Forelimb muscle (tissue), 1 donor: ENCODE results near the gene SLC35B2. TPM values are rescaled to one million over a fixed set of nuclear protein-coding genes. Genes with fewer than 3 reads are reported as not detected.
A peak's percentile ranks its signal among the peaks of the same experiment; 100 is the strongest.

Experiments used
- DNase-seq: peaks from one replicate; pipeline ENCODE4 v3.0.0-alpha.2; 2013; ENCODE audit warnings: low read depth
- polyA plus RNA-seq: library from polyadenylated mRNA; unstranded; fragments of 120-200 nt; gene quantifications from one replicate; pipeline ENCODE4 v1.2.1, GENCODE V29; 2013; ENCODE audit not compliant: insufficient read length

SLC35B2 gene
- polyA plus RNA-seq, 1 donor: 28.8 TPM

DNA sequence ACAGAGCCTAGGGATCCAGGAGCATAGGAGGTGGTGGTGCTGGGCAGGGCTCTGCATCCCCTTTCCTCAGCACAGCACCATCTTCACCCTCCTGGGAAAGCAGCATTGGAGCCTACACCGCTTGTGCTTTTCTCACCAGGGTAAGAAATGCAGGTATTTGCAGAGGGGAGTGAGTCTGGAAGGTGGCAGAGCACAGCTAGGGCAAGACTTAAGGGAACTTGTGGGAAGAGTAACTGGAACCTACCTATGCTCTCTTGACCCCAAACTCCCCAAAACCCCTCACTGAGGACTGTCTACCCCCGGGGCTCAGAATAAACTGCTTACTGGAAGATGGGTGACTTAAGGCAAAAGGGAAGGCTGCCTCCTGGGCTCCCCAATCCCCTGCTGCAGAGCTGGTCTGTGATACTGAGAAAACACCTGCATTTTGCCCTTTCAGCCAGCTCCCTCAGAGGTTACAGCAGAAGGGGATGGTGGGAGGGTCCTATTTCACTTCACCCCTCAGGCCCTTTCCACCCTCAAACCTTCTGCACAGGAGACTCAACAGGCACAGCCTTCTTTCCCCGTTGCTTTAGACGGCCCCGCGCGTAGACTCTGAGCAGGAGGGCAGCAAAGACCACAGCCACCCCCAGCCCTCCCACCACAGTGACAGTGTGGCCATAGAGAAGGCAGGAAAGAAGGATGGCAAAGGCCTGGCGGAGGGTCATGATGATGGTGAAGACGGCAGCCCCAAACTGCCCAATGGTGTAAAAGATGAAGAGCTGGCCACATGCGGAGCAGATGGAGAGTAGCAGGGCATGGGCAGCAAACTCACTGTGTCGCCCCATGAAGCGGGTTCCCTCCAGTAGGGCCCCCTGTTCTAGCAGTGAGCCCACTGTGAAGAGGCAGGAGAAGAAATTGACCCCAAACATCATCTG is 2.9 kb downstream of the SLC35B2 start:
- no peak for DNase-seq

DNA sequence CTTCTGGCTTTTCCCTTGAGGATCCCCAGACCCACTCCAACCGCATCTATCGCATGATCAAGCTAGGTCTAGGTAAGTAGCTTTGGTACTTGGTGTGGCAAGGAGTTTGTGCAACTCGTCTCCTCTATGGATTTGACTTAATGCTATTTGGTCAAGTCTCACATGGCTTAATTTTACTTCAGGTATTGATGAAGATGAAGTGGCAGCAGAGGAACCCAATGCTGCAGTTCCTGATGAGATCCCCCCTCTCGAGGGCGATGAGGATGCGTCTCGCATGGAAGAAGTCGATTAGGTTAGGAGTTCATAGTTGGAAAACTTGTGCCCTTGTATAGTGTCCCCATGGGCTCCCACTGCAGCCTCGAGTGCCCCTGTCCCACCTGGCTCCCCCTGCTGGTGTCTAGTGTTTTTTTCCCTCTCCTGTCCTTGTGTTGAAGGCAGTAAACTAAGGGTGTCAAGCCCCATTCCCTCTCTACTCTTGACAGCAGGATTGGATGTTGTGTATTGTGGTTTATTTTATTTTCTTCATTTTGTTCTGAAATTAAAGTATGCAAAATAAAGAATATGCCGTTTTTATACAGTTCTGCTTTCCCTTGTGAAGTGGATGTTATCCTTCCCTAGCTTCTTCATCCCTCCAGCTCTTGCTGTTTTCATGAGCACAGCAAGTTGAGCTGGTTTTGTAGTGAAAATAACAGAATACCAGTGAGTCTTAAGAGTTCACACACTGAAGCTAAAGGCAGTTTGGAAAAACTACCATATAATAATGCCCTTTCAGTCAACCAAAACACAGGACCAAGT is 3.8 kb downstream of the SLC35B2 start:
- DNase-seq: no peak

DNA sequence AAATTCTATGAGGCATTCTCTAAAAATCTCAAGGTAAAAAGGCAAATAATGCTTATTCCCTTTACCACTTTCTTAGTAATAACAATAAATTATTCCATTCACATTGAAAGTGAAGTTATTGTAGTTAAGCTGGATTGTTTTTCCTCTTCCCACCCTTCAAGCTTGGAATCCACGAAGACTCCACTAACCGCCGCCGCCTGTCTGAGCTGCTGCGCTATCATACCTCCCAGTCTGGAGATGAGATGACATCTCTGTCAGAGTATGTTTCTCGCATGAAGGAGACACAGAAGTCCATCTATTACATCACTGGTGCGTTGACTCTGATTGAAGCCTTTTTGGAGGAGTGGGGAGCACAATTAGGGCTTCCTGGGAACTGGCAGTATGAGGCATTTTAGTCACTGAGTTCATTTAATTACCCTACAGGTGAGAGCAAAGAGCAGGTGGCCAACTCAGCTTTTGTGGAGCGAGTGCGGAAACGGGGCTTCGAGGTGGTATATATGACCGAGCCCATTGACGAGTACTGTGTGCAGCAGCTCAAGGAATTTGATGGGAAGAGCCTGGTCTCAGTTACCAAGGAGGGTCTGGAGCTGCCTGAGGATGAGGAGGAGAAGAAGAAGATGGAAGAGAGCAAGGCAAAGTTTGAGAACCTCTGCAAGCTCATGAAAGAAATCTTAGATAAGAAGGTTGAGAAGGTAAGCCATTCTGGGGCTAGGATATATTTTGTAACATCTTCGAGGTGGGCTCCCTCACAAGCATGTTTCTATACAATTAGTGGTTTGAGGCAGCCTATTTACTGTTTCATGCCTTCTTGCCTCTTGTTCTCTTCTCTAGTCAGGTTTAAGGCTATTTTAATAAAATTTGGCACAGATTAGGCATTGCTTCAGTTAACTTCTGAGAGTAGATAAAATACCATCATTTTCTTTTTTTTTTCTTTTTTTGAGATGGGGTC is 5.5 kb downstream of the SLC35B2 start:
- DNase-seq: no peak

DNA sequence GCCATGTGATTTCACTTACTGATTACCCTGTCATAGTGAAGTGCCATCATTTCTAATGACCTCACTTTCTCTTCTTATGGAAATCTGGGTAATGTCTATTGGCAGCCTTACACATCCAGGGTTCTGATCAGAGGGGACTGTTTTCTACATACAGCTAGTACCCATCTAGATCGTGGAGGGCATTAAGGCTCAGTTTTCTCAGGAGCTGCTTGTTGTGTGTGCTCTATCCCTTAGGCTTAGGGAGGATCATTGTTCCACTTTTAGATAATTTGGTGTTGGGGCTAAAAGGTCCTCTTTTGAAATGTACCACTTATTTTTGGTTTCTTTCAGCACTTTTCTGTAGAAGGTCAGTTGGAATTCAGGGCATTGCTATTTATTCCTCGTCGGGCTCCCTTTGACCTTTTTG is 6.6 kb downstream of the SLC35B2 start:
- no peak for DNase-seq

DNA sequence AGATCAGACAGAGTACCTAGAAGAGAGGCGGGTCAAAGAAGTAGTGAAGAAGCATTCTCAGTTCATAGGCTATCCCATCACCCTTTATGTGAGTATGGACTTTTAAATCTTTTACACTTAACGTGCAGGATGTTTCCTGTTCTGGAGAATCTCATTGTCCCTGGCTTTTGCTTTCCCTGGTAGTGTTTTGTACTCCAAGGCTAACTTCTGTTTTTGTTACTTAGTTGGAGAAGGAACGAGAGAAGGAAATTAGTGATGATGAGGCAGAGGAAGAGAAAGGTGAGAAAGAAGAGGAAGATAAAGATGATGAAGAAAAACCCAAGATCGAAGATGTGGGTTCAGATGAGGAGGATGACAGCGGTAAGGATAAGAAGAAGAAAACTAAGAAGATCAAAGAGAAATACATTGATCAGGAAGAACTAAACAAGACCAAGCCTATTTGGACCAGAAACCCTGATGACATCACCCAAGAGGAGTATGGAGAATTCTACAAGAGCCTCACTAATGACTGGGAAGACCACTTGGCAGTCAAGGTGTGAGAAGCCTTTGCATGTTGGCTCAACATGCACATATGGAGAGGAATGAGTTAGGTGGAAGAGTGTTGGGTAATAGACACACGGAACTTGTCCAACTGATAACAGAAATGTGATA is 7.1 kb downstream of the SLC35B2 start:
- DNase-seq: no peak

DNA sequence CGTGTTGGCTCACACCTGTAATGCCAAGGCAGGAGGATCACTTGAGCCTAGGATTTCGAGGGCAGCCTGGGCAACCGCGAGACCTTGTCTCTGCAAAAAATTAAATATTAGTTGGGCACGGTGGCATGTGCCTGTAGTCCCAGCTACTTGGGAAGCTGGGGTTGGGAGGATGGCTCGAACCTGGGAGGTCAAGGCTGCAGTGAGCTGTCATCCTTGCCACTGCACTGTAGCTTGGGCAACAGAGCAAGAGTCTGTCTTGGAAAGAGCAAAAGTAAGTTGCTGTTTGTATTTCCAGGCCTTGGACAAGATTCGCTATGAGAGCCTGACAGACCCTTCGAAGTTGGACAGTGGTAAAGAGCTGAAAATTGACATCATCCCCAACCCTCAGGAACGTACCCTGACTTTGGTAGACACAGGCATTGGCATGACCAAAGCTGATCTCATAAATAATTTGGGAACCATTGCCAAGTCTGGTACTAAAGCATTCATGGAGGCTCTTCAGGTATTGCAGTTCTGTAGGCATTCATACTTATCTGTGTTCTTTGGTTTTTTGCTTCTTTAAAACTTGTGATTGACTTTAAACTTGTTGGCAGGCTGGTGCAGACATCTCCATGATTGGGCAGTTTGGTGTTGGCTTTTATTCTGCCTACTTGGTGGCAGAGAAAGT is 8.1 kb downstream of the SLC35B2 start:
- DNase-seq: no peak

DNA sequence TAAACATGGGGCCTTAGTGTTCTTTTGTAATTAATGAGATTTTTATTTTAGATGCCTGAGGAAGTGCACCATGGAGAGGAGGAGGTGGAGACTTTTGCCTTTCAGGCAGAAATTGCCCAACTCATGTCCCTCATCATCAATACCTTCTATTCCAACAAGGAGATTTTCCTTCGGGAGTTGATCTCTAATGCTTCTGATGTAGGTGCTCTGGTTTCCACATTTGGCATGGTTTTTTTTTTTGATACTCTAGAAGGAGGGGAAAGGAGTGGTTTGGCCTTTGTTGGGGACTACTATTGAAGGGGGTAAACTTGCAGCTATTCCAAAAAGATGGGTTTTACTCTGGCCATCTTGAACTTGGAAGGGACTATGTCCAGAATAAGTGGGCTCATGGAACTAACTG is 8.7 kb downstream of the SLC35B2 start:
- no peak for DNase-seq

DNA sequence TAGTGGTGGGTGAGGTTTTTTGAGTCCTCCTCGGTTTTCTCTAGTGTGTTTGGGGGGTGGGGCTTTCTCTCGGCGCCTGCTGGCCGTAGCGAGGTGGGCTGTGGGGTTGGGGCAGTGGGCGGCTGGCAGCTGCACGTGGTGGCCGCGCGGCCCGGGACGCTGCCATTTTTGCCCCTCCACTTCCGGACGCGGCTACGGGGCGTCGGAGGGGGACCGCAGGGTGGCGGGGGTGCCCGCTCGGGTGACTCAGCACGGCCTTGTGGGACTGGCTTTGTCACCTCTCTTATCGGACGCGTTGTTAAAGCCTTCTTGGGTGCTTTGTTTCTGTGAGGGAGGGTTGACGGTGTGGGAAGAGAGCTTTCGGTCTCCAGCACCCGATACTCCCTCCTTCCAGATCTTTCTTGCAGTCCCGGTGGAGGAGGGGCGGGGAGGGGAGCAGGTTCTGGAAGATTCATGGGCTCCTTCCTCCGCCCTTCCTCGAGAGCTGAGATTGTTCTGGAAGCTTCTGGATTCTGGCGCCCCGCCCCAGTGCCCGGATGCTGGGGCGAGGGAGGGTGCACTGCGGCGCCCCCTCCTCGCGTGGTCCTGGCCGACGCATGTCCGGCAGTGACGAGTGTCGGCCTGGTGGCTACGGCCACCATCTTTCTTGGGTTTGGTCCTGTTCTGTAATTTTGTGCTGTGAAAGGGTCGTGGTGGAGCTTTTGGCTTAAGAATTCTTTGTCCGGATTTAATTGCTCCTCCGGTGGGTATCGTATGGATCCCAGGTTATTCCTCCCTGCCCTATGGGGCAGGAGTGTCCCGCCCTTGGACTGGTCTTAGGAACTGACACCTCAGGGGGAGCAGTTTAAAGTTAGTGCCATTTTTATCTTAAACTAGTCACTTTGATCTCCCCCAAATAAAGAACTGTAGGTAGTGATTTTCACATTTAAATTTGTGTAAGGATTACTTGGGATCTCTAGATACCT is 9.7 kb downstream of the SLC35B2 start:
- no peak for DNase-seq

DNA sequence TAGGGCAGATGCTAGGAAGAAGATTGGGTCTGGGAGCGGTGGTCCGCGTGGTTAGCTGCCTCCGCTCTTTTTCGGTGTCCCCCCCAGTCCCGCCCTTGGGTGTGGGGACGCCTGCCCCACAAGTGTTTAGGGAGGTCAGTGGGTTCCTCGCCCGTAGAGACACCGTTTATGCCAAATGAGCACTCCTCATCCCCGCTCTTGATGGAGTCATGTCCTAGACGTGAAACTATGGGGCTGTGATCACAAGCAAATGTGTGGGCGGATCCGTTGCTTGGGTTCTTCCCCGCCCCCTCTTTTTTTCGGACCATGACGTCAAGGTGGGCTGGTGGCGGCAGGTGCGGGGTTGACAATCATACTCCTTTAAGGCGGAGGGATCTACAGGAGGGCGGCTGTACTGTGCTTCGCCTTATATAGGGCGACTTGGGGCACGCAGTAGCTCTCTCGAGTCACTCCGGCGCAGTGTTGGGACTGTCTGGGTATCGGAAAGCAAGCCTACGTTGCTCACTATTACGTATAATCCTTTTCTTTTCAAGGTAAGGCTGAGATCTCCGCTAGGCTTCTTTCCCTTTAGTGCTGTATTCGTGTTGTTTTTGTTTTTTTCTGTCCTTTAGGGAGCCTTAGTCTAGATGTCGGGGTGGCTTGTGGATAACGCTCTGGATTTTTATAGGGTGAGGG is 10.5 kb downstream of the SLC35B2 start, which contains the start of gene HSP90AB1:
TSS of gene HSP90AB1 (plus strand) at position 439 of the 675 bp plus-strand sequence. CDS start 1,529 bp downstream, outside the sequence.
- DNase-seq: peak; percentile 86

DNA sequence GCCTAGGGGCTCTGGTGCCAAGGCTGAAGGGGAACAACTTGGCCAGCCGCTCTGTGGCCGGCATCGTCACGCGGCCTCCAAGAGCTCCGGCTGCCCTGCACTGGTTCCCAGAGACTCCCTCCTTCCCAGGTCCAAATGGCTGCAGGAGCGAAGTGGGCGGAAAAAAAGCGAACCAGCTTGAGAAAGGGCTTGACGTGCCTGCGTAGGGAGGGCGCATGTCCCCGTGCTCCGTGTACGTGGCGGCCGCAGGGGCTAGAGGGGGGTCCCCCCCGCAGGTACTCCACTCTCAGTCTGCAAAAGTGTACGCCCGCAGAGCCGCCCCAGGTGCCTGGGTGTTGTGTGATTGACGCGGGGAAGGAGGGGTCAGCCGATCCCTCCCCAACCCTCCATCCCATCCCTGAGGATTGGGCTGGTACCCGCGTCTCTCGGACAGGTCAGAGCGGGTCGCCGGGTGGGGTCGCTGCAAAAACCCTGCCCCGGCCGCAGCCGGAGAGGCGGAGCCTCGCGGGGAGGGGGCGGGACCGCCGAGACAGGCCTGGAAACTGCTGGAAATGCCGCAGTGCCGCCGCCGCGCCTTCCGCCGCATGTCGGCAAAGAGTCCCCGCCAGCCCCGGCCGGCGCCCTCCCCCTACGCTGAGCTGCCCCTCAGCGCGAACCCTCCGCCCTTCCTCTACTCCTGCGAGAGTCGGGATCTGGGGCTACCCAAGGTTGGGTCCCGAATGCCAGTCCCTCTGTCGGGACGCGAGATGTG is 11.2 kb downstream of the SLC35B2 start:
- DNase-seq: no peak

DNA sequence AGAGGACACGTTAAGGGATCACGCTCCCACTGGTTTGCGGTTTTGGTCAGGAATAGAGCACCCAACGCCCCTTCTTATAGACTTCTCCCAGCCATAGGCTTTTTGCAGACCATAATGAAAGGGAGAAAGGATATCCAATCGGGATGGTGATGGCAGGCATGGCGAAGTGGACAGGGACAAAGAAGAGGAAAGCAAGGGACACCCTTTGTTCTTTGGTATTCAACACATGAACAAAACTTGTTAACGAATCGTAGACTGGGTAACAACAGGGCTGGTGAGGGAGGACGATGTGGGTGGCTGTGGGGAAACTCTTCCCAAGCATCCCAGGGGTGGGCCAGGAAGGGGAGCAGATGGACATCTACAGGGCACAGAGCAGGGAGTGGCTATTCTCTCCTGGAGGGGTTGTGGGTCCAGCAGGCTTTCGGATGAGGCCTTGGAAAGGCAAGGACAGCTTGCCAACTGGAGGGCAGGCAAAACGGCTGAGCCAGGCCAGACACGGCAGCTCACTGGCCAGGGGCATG is 11.9 kb downstream of the SLC35B2 start:
- DNase-seq: no peak

DNA sequence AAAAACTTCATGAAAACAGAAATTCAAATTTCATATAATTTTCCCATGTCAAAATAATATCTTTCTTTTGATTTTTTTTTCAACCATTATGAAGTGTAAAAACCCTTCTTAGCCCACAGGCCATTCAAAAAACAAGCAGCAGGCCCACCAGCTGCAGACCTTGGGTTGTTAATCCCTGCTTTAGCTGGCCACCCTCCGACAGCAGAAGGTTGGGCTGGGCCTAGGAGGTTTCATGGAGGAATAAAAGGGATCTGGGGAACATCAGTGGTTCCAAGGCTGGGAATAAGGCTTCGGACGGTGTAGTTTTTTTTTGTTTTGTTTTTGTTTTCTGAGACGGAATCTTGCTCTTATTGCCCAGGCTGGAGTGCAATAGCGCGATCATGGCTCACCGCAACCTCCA is 14.0 kb downstream of the SLC35B2 start:
- no peak for DNase-seq

DNA sequence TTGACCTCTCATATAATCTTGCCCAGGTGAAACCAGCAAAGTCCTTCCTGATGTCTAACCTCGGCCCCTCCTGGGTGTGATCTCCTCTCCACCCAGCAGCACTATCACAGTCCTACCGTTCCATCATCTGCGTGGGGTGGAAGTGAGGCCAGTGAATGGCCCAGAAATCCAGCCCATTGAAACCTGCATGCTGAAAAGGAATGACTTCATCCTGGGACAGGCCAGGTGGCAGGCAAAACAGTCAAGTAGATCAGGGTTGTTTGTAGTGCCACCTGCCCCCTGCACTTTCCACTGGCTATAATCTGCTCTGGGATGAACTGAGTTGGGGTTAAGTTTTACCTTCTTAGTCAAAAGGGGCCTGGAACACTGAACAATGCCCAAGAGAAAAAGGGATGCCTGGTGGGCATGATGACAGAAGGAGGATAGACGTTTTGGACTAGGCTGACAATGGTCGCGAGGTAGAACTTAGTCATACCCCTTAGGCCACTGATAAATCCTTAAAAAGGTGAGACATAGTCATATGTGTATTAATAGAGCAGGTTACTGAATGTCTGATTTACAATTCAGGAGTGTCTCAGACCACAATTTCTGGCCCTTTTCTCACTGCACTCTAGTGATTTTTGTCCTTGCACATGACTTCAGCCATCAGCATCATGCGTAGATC is 18.5 kb downstream of the SLC35B2 start:
- DNase-seq: no peak

DNA sequence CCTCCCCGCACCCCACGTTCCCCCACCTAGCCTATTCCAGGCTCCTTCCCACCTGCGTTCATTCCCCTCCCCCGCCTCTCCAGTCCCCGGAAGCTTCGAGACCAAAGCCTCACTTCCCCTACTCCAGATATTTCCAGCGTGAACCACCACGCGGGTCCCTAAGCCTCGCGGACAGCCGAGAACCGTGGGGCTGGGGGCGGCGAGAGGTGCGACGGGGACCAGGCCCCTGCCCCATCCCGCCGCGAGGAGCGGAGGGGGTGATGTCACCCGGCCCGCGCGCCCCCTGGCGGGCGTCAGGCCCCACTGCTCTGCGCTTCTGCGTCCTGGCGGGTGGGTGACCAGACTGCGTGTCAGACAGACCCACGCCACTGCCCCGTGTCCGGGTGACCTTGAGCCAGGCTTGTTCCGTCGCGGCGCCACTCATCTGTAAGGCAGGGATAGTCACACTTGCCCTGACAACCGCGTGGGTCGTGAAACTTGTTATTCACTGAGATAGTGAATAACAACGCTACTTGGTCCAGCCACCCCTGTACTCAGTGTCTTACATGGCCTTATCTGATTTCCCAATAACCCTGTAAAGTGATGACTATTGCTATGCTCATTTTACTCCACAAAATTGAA is 19.4 kb downstream of the SLC35B2 start:
- DNase-seq: no peak

DNA sequence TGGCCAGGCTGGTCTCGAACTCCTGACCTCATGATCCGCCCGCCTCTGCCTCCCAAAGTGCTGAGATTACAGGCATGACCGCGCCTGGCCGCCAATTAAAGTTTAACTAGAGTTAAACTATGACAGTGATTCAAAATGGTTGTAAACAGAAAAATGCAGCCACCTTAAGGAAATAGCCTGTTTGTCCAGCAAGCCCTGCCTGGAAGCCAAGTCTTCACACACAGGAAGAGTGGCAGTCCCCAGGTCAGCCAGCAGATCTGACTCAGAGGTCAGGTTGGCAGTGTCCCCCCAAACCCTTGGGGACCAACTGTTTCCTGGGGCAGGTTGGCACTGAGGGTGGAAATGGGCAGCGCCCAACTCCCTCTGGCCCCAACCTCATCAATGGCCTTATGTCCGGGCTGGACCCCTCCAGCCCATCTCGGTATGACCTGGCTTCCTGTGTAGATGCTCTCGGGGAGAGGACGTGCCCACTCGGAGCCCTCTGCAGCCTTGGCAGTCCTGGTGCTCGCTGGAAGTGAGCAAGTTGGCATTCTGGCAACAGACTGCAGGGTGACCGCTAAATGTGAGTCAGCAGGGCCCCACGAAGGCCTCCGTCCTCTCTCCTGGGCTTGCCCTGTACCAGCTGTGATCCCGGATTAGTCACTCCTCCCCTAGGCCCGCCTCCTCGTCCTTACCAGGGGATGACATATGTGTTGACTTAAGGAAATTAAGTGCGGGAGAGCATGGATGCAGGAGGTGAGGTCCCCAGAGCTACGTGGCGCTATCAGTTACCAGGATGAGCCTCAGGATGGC is 20.1 kb downstream of the SLC35B2 start:
- no peak for DNase-seq
